ENCODE data around the gene MANSC4. TPM values are rescaled to one million over a fixed set of nuclear protein-coding genes. Genes with fewer than 3 reads are reported as not detected.
A peak's percentile ranks its signal among the peaks of the same experiment; 100 is the strongest.
"Not testable (repeated sequence)": the region's sequence is repeated elsewhere in the genome, so short reads cannot be mapped to it uniquely, and the experiment has no call there.

MANSC4 gene
- total RNA-seq, 2 donors from 2014 or later, result not detected

DNA sequence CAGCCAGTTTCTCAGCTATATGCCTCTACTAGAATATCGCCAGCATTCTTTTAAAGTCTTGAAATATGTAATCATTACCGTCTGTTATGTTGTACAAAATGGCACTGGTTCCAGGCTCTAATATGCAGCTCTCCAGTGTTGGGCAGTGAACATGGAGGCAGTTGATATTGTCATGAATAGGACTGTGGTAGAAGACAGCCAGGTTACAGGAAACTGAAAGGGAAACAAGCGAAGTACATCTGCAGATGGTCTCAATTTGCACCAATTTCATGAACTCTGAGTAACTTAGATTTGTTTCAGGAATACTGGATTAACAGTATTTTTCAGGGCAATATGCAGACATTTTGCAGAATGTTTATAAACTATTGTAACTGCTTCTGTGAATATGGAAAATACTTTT is 13.4 kb downstream of the MANSC4 start:
- H3K4me3 Mint-ChIP-seq, result no peak overlapping the region
- no peaks in the 10 kb centered on the region for H3K27me3 Mint-ChIP-seq
- no peaks in the 10 kb centered on the region for H3K9me3 ChIP-seq (ENCODE audit: control insufficient read depth, low read length, poor library complexity, severe bottlenecking)
- no peak for DNase-seq
- no peak for ATAC-seq
- H3K36me3 Mint-ChIP-seq (ENCODE audit: low read depth), result no peaks in the 10 kb centered on the region
- no peak overlapping the region for H3K27ac Mint-ChIP-seq
- no peaks in the 10 kb centered on the region for H3K4me1 Mint-ChIP-seq

DNA sequence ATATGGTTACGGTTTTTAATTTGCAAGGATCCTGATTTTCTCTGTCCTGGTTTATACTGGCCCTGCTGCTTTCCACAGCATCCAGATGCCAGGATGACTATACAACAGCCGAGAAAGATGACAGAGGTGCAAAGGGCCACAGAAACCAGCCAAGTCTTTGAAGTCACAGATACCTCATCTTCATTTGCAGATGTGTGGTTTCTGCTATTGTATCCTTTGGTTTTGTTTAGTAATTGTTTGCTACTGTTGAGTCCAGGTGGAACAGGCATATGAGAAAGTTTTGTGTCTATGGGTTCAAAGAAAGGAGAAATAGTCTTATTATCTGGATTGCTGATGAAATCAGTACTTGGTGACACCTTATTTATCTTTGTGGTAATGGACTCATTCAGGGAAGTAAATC is 17.3 kb downstream of the MANSC4 start:
- H3K27ac Mint-ChIP-seq, result no peak overlapping the region
- no peak for DNase-seq
- H3K4me1 Mint-ChIP-seq, result no peaks in the 10 kb centered on the region
- H3K27me3 Mint-ChIP-seq, result no peaks in the 10 kb centered on the region
- no peak overlapping the region for H3K4me3 Mint-ChIP-seq
- H3K9me3 ChIP-seq (ENCODE audit: control insufficient read depth, low read length, poor library complexity, severe bottlenecking), result no peaks in the 10 kb centered on the region
- H3K36me3 Mint-ChIP-seq (ENCODE audit: low read depth), result no peaks in the 10 kb centered on the region
- no peak for ATAC-seq

DNA sequence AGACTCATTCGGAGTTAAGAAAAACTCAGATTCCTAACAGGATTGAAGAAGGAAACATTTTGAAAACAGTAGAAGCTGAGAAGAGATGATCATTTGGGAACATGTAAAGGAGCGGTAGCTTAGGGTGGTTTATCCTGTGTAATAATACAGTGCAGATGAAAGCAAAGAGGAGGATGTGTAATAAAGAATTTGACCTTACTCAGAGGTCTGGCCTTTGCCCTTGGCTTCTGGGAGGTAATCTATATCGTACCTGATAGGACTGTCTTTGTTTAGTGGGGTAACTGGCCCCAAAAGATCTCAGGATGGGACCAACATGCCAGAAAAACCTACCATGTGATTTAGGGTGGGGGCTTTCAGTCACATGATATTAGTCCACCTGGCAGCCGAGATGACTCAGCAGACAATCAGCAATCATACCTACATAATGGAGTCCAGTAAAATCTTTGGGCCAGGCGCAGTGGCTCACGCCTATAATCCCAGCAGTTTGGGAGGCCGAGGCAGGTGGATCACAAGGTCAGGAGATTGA is 23.3 kb downstream of the MANSC4 start:
- H3K27me3 Mint-ChIP-seq, result no peaks in the 10 kb centered on the region
- H3K36me3 Mint-ChIP-seq (ENCODE audit: low read depth), result peaks cover 6% of the 10 kb centered on the region
- no peak for ATAC-seq
- no peak for DNase-seq
- H3K4me3 Mint-ChIP-seq, result no peak overlapping the region
- no peaks in the 10 kb centered on the region for H3K9me3 ChIP-seq (ENCODE audit: control insufficient read depth, low read length, poor library complexity, severe bottlenecking)
- H3K27ac Mint-ChIP-seq, result peak overlapping the region; percentile 79
- no peaks in the 10 kb centered on the region for H3K4me1 Mint-ChIP-seq

- Mint-ChIP-seq H3K27me3 (no peaks in the 10 kb centered on the region), H3K27ac (no peak overlapping the region), H3K4me1 (no peaks in the 10 kb centered on the region), H3K4me3 (no peak overlapping the region), H3K36me3 (ENCODE audit: low read depth) (peaks cover 6% of the 10 kb centered on the region)
- no peak for DNase-seq
- ATAC-seq, result no peak
- no peaks in the 10 kb centered on the region for H3K9me3 ChIP-seq (ENCODE audit: control insufficient read depth, low read length, poor library complexity, severe bottlenecking)
Observed at GRCh38 chr12:27754795-27755194, 25.2 kb downstream of the MANSC4 start.

GRCh38 chr12:27751386-27752047 is 28.5 kb downstream of the MANSC4 start:
- ATAC-seq (no peak), DNase-seq (no peak)
- H3K27ac Mint-ChIP-seq, result no peak overlapping the region
- no peaks in the 10 kb centered on the region for H3K9me3 ChIP-seq (ENCODE audit: control insufficient read depth, low read length, poor library complexity, severe bottlenecking)
- H3K27me3 Mint-ChIP-seq, result no peaks in the 10 kb centered on the region
- no peak overlapping the region for H3K4me3 Mint-ChIP-seq
- H3K36me3 Mint-ChIP-seq (ENCODE audit: low read depth), result peaks cover 4% of the 10 kb centered on the region
- H3K4me1 Mint-ChIP-seq, result peaks cover 7% of the 10 kb centered on the region

DNA sequence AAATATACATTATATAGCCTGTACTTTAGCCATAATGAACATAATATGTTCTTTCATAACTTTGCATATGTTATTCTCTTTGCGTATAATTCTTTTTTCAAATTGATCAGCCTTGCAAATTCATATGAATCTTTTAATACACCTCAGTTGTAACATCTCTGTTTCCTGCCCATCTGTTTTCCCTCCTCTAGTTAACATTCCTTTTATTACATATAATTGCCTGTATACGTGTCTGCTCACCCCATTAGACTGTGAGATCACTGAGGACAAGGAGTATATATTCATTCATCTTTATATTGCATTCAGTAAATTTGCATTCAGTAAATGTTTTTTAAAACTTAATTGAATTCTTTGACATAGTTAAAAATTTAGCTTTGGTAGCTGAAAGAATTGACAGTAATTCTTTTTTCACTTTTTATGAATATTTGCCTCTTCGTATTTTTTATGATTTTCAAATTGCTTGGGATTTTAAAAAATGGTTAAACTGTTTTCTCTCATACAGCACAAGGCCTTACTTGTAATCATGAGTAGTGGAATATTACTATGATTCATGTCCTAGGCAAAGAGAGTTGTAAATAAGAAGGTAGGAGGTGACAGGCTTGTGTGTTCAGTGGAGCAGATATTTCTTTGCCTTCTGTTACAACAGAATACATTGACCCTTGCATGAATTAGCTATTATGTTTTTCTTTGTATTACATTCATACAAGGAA is 32.8 kb downstream of the MANSC4 start:
- no peaks in the 10 kb centered on the region for H3K9me3 ChIP-seq (ENCODE audit: control insufficient read depth, low read length, poor library complexity, severe bottlenecking)
- H3K27ac Mint-ChIP-seq, result no peak overlapping the region
- ATAC-seq (no peak), DNase-seq (no peak)
- no peak overlapping the region for H3K4me3 Mint-ChIP-seq
- H3K4me1 Mint-ChIP-seq, result peaks cover 11% of the 10 kb centered on the region
- no peaks in the 10 kb centered on the region for H3K27me3 Mint-ChIP-seq
- H3K36me3 Mint-ChIP-seq (ENCODE audit: low read depth), result no peaks in the 10 kb centered on the region

DNA sequence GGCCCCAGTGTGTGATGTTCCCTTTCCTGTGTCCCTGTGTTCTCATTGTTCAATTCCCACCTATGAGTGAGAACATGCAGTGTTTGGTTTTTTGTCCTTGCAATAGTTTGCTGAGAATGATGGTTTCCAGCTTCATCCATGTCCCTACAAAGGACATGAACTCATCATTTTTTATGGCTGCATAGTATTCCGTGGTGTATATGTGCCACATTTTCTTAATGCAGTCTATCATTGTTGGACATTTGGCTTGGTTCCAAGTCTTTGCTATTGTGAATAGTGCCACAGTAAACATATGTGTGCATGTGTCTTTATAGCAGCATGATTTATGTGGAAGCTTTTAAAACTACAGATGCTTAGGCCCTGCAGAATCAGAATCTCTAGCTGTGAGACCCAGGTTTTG is 34.3 kb downstream of the MANSC4 start:
- H3K36me3 Mint-ChIP-seq (ENCODE audit: low read depth); H3K9me3 ChIP-seq (ENCODE audit: control insufficient read depth, low read length, poor library complexity, severe bottlenecking); H3K27ac Mint-ChIP-seq; H3K27me3 Mint-ChIP-seq; H3K4me3 Mint-ChIP-seq; ATAC-seq; DNase-seq: not testable (repeated sequence)
- H3K4me1 Mint-ChIP-seq, result peaks cover 11% of the 10 kb centered on the region

DNA sequence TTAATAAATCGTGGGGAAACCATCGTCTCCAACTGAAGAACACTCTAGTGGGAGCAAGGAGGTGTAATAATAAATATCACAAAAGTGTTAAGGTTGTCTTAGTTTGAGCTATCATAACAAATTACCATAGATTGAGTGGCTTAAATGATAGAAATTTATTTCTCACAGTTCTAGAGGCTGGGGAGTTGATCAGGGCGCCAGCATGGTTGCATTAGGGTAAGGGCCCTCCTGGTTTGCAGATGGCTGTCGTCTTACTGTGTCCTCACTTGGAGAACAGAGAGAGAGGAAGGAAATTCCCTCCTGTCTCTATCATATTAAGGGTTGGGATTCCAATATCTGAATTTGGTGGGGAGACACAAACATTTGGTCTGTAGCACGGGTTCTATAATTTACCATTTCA is 36.4 kb downstream of the MANSC4 start:
- no peaks in the 10 kb centered on the region for H3K27me3 Mint-ChIP-seq
- H3K9me3 ChIP-seq (ENCODE audit: control insufficient read depth, low read length, poor library complexity, severe bottlenecking), result no peaks in the 10 kb centered on the region
- H3K4me3 Mint-ChIP-seq, result no peak overlapping the region
- H3K36me3 Mint-ChIP-seq (ENCODE audit: low read depth), result no peaks in the 10 kb centered on the region
- no peak for ATAC-seq
- H3K27ac Mint-ChIP-seq, result no peak overlapping the region
- H3K4me1 Mint-ChIP-seq, result peaks cover 9% of the 10 kb centered on the region
- no peak for DNase-seq

DNA sequence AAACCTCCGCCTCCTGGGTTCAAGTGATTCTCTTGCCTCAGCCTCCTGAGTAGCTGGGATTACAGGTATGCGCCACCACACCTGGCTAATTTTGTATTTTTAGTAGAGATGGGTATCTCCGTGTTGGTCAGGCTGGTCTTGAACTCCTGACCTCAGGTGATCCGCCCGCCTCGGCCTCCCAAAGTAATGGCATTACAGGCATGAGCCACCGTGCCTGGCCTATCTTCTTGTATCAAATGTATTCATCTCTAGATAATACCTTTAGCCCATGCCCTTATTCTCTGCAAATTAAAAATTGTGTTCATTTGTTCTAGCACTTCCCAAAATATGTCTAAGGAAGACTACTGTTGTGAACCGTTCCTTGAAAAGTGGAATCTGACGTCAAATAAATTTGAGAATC is 45.7 kb downstream of the MANSC4 start:
- H3K4me3 Mint-ChIP-seq; H3K4me1 Mint-ChIP-seq; ATAC-seq; H3K9me3 ChIP-seq (ENCODE audit: control insufficient read depth, low read length, poor library complexity, severe bottlenecking); H3K27ac Mint-ChIP-seq; H3K27me3 Mint-ChIP-seq; DNase-seq; H3K36me3 Mint-ChIP-seq (ENCODE audit: low read depth): not testable (repeated sequence)

GRCh38 chr12:27733791-27734190 is 46.2 kb downstream of the MANSC4 start:
- no peak for DNase-seq
- Mint-ChIP-seq H3K4me3 (no peak overlapping the region), H3K27me3 (no peaks in the 10 kb centered on the region), H3K27ac (no peak overlapping the region), H3K36me3 (ENCODE audit: low read depth) (peaks cover 8% of the 10 kb centered on the region), H3K4me1 (peaks cover 3% of the 10 kb centered on the region)
- no peaks in the 10 kb centered on the region for H3K9me3 ChIP-seq (ENCODE audit: control insufficient read depth, low read length, poor library complexity, severe bottlenecking)
- no peak for ATAC-seq

- H3K27me3 Mint-ChIP-seq, result no peaks in the 10 kb centered on the region
- peaks cover 8% of the 10 kb centered on the region for H3K36me3 Mint-ChIP-seq (ENCODE audit: low read depth)
- no peaks in the 10 kb centered on the region for H3K9me3 ChIP-seq (ENCODE audit: control insufficient read depth, low read length, poor library complexity, severe bottlenecking)
- H3K27ac Mint-ChIP-seq, result no peak overlapping the region
- ATAC-seq, result peak; percentile 70
- H3K4me1 Mint-ChIP-seq, result peaks cover 3% of the 10 kb centered on the region
- no peak overlapping the region for H3K4me3 Mint-ChIP-seq
- DNase-seq, result no peak
Observed at GRCh38 chr12:27733052-27733656, 46.9 kb downstream of the MANSC4 start.

GRCh38 chr12:27732281-27732680 is 47.8 kb downstream of the MANSC4 start:
- DNase-seq (no peak), ATAC-seq (no peak)
- Mint-ChIP-seq H3K27me3 (no peaks in the 10 kb centered on the region), H3K4me3 (no peak overlapping the region), H3K36me3 (ENCODE audit: low read depth) (peaks cover 6% of the 10 kb centered on the region), H3K27ac (no peak overlapping the region), H3K4me1 (peaks cover 3% of the 10 kb centered on the region)
- no peaks in the 10 kb centered on the region for H3K9me3 ChIP-seq (ENCODE audit: control insufficient read depth, low read length, poor library complexity, severe bottlenecking)

DNA sequence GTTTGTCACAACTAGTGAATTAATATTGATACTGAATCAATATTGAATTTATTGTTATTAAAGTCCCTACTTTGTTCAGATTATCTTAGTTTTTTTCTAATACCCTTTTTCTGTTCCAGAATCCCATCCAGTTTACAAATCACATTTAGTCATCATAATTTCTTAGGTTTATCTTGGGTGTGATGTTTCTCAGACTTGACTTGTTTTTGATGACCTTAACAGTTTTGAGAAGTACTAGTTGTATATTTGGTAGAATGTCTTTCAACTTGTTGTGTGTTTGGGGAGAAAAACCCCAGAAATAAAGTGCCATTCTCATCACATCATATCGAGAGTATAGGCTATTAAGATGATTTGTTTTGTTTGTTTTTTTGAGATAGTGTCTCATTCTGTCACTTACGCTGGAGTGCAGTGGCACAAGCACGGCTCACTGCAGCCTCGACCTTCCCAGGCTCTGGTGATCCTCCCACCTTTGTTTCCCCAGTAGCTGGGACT is 49.9 kb downstream of the MANSC4 start:
- H3K9me3 ChIP-seq (ENCODE audit: control insufficient read depth, low read length, poor library complexity, severe bottlenecking), result no peaks in the 10 kb centered on the region
- H3K4me3 Mint-ChIP-seq, result no peak overlapping the region
- H3K4me1 Mint-ChIP-seq, result peaks cover 7% of the 10 kb centered on the region
- no peaks in the 10 kb centered on the region for H3K27me3 Mint-ChIP-seq
- peak overlapping the region; percentile 43 for H3K27ac Mint-ChIP-seq
- no peak for ATAC-seq
- H3K36me3 Mint-ChIP-seq (ENCODE audit: low read depth), result peaks cover 4% of the 10 kb centered on the region
- no peak for DNase-seq

Data from T-helper 17 cell (primary cell).